ENCODE measurements around the gene IGF2BP2.

DNA sequence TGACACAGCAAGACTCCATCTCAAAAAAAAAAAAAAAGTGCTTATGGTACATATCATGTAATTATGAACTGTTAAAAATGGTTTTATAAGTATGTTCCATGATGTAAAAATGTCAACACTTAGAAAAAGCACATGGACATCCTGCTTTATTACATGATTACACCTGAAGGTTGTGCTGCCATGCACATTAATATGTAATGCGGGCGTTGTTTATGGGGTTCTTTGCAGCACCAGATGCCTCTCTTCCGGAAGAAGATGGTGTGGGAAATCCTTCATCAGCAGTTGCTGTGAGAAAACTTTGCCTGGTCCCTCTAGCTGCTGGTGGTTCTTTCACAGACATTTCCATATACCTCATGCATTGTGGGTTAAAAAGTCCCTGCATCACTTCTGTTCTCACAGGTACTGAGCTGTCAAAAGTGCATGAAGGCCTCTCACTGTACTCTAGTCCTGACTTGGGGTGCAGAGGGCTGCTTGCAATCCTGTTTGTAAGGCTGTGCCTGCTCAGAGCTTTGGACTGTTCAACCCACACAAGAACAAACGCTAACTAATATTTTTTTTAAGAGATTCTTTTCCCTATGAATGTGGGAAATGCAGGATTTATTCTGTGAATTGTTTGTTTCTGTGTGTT lies 195.2 kb downstream of the IGF2BP2 start:
- no peak for TF ChIP-seq POLR2A (IDR thresholded peaks at IDR 0.05; ENCODE audit: low read length)
- no peak for TF ChIP-seq GATA1 (IDR thresholded peaks at IDR 0.05; ENCODE audit: low read depth, low read length)
